ENCODE measurements around the gene CDH9.

Gene CDH9, protein sequence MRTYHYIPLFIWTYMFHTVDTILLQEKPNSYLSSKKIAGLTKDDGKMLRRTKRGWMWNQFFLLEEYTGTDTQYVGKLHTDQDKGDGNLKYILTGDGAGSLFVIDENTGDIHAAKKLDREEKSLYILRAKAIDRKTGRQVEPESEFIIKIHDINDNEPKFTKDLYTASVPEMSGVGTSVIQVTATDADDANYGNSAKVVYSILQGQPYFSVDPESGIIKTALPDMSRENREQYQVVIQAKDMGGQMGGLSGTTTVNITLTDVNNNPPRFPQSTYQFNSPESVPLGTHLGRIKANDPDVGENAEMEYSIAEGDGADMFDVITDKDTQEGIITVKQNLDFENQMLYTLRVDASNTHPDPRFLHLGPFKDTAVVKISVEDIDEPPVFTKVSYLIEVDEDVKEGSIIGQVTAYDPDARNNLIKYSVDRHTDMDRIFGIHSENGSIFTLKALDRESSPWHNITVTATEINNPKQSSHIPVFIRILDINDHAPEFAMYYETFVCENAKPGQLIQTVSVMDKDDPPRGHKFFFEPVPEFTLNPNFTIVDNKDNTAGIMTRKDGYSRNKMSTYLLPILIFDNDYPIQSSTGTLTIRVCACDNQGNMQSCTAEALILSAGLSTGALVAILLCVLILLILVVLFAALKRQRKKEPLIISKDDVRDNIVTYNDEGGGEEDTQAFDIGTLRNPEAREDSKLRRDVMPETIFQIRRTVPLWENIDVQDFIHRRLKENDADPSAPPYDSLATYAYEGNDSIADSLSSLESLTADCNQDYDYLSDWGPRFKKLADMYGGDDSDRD

DNA sequence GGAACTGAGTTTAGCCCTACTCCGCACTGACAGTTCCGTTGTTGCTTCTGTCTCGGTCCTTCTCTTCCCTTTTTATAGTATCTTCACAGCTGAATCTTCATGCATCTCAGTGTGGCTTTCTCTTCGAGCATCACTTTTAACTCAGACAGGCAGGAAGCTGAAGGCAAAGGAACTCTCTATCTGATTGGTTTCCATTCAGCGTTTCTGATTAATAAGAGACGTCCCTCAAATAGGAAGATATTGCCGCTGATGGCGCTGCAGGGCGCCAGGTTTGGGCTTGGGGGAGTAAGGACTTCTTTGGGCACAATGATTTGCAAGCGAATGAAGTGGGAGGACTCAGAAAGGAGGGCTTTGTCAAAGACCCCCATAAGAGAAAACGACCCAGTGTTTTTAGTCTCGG is at the start of gene CDH9:
TSS of gene CDH9 (minus strand) at position 111 of the 400 bp plus-strand sequence. CDS start 50,253 bp downstream, outside the sequence.
- TF ChIP-seq, protein P1, sequence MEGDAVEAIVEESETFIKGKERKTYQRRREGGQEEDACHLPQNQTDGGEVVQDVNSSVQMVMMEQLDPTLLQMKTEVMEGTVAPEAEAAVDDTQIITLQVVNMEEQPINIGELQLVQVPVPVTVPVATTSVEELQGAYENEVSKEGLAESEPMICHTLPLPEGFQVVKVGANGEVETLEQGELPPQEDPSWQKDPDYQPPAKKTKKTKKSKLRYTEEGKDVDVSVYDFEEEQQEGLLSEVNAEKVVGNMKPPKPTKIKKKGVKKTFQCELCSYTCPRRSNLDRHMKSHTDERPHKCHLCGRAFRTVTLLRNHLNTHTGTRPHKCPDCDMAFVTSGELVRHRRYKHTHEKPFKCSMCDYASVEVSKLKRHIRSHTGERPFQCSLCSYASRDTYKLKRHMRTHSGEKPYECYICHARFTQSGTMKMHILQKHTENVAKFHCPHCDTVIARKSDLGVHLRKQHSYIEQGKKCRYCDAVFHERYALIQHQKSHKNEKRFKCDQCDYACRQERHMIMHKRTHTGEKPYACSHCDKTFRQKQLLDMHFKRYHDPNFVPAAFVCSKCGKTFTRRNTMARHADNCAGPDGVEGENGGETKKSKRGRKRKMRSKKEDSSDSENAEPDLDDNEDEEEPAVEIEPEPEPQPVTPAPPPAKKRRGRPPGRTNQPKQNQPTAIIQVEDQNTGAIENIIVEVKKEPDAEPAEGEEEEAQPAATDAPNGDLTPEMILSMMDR (IDR thresholded peaks at IDR 0.05; ENCODE audit: low read depth, low read length), result no peak
- DNase-seq (ENCODE audit: extremely low read depth, low read depth), result no peak

DNA sequence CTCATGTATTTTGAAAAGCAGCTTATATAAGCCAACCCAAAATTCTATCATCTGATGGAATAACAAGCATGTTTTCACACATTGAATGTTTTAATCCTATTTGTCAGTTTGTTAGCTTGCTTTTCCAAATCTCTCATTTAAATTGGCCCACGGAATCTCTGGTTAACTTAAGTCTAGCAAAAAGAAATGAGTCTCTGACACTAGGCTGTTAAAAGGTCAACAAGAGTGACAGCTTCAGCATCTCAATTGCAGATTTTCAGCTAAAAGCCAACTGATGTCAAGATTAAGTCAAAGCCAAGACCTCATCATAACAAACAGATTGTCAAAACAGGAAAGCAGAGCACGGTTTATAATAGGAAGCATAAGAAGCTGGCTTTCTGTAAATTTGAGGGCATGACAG is 49.4 kb upstream of the CDH9 start:
- TF ChIP-seq, protein P1 (IDR thresholded peaks at IDR 0.05; ENCODE audit: low read depth, low read length), result no peak

DNA sequence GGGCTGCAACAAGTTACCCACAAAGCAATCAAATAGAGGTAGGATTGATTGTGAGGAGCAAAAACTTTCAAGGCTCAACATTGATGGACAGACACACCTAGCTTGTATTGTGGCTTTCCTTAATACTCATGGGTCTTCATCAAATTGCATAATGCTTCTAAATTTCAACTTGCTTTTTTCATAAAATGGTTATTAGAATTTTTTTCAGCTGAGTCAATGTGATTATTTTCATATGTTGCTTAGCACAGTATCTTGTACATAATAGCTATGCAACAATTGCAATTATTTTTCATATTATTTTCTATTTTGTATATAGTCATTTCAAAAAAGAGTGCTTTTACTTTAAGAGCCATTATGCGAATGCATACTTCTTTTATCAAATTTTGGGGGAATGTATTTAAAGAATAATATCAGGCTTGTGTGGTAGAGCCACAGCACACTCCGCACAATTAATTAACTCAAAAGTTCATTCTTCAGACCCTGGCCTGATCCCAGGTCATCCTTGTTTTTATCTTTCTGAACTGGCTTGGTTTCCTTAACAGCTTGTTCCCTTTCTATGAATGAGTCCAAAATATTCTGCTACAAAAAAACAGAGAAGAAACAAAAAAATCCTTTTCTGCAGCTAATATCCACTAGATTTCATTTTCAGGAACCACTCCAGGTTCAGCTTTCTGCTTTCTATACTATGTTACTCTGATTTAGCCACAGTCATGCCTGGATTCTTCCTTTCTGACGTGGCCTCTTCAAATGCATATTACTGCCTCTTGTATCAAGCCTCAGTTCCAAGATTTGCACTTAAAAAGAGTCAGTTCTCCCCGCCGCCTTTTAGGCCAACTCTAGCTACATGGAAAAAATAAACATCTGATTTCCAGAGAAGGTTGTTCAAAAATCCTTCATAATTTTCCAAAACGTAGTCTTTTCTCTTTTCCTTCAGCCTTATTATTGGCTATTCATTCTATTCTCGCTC is 45.3 kb upstream of the CDH9 start:
- no peak for DNase-seq (ENCODE audit: extremely low read depth, low read depth)
- TF ChIP-seq, protein P1 (IDR thresholded peaks at IDR 0.05; ENCODE audit: low read depth, low read length), result no peak

More for the DNA sequence above, 49.4 kb upstream of the CDH9 start:
- no peak for DNase-seq (ENCODE audit: extremely low read depth, low read depth)

DNA sequence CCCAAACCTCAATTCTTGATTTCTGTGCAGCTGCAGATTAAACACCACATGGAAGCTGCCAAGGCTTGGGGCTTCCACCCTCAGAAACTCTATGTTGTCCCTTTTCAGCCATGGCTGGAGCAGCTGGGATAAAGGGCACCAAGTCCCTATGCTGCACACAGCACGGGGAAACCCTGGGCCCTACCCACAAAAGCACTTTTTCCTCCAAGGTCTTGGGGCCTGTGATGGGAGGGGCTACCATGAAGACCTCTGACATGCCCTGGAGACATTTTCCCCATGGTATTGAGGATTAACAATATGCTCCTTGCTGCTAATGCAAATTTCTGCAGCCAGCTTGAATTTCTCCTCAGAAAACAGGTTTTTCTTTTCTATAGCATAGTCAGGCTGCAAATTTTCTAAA is 41.8 kb upstream of the CDH9 start:
- TF ChIP-seq, protein P1 (IDR thresholded peaks at IDR 0.05; ENCODE audit: low read depth, low read length), result no peak
- no peak for DNase-seq (ENCODE audit: extremely low read depth, low read depth)

DNA sequence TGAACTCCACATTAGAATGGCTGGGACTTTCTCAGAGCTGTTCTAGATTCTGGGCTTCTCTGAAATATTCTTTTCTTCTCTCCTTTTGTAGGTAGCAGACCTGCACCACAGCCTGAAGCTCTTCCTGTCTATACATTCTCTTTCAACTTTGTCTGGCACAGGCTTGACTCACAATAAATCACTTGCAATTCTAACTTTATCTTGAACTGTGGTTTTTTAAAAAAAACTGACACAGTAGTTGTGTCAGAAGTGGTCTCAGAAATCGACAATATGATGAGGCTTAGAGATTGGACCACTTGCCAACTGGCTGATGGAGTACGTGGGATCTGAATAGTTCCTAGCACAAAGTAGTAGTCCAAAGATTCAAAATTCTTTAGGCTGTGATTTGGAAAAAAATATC is 24.1 kb upstream of the CDH9 start:
- no peak for DNase-seq (ENCODE audit: extremely low read depth, low read depth)
- TF ChIP-seq, protein P1 (IDR thresholded peaks at IDR 0.05; ENCODE audit: low read depth, low read length), result no peak

DNA sequence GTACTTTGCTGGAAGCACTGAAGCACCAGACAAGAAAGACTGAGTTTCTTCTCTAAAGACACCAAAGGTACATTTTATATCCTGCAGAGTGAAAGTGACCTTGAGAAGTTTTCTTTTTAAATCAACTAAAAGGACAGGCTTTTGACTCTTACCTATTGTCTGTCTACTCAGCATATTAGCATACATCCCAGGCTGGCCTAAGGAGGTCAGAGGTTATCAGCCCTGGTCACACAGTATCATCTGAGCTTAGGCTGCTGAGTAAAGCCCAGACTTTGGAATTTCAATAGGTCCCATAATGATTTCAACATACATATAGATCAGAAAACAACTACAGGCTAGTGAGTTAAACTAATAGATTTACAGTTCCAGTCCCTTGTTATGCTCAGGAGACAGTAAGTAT is 10.1 kb upstream of the CDH9 start:
- no peak for DNase-seq (ENCODE audit: extremely low read depth, low read depth)
- TF ChIP-seq, protein P1 (IDR thresholded peaks at IDR 0.05; ENCODE audit: low read depth, low read length), result no peak

Data from AG09319 (cell line).